Measurements from ENCODE around the gene SPRYD3.

GRCh38 chr12:53056901-53057300, 22.3 kb downstream of the SPRYD3 start:
- no peak for TF ChIP-seq CTCF (IDR thresholded peaks at IDR 0.05 in 2 of 3, conservative IDR thresholded peaks at IDR 0.05 in 1 of 3; ENCODE audit: borderline replicate concordance in 1 of 3, insufficient read depth in 1 of 3, low read depth in 2 of 3, low read length in 2 of 3)
- no peak for TF ChIP-seq POLR2A (IDR thresholded peaks at IDR 0.05; ENCODE audit: borderline replicate concordance, extremely low read depth, insufficient read depth, insufficient read length)
- no peak for TF ChIP-seq RAD21 (IDR thresholded peaks at IDR 0.05; ENCODE audit: low read depth)
- TF ChIP-seq CEBPB (IDR thresholded peaks at IDR 0.05; ENCODE audit: low read depth), result no peak
- TF ChIP-seq ZBTB33 (IDR thresholded peaks at IDR 0.05; ENCODE audit: extremely low read depth, insufficient replicate concordance, low read length), result no peak
- TF ChIP-seq SRF (IDR thresholded peaks at IDR 0.05; ENCODE audit: low read depth), result no peak
- TF ChIP-seq FOSL1 (IDR thresholded peaks at IDR 0.05; ENCODE audit: low read depth), result no peak
- TF ChIP-seq TCF7L2 (IDR thresholded peaks at IDR 0.05; ENCODE audit: borderline replicate concordance, extremely low read depth, insufficient read depth, insufficient read length), result no peak
- TF ChIP-seq POLR2AphosphoS5 (IDR thresholded peaks at IDR 0.05; ENCODE audit: low read depth, low read length), result no peak
- TF ChIP-seq ZFX (IDR thresholded peaks at IDR 0.05), result no peak
- no peak for TF ChIP-seq SIN3A (IDR thresholded peaks at IDR 0.05; ENCODE audit: low read depth)
- TF ChIP-seq EZH2 (IDR thresholded peaks at IDR 0.05), result no peak
